Measurements from ENCODE around the gene CST3. TPM values are rescaled to one million over a fixed set of nuclear protein-coding genes. Genes with fewer than 3 reads are reported as not detected.

The CST3 gene
- total RNA-seq, 1 donor from 2014 or later, result not detected

DNA sequence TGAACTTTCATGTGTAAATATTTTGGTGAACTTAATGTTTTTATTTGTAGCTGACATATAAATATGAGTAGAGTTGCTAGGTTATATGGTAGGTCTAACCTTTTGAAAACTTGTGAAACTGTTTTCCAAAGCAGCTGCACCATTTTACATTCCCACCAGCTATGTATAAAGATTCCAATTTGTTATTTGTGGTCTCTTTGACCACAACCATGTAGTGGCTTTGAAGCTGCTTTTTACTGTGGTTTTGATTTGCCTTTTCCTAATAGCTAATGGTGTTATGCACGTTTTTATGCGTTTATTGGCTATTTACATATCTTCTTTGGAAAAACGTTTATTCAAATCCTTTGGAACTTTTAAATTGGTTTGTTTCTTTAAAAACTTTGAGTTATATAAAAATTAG lies 10.3 kb downstream of the CST3 start:
- Mint-ChIP-seq H3K27me3 (peaks cover 5% of the 10 kb centered on the region), H3K4me1 (peaks cover 6% of the 10 kb centered on the region), H3K4me3 (no peak overlapping the region), H3K36me3 (ENCODE audit: low read depth) (no peaks in the 10 kb centered on the region), H3K9me3 (no peaks in the 10 kb centered on the region), H3K27ac (no peak overlapping the region)
- no peak for TF ChIP-seq CTCF (IDR thresholded peaks at IDR 0.05)
- ATAC-seq (ENCODE audit: low read depth) (no peak), DNase-seq (no peak)
- ChIA-PET POLR2A (no interaction called here), CTCF (no interaction called here)
- intact Hi-C loops (cut with micrococcal nuclease), result no loop called here

DNA sequence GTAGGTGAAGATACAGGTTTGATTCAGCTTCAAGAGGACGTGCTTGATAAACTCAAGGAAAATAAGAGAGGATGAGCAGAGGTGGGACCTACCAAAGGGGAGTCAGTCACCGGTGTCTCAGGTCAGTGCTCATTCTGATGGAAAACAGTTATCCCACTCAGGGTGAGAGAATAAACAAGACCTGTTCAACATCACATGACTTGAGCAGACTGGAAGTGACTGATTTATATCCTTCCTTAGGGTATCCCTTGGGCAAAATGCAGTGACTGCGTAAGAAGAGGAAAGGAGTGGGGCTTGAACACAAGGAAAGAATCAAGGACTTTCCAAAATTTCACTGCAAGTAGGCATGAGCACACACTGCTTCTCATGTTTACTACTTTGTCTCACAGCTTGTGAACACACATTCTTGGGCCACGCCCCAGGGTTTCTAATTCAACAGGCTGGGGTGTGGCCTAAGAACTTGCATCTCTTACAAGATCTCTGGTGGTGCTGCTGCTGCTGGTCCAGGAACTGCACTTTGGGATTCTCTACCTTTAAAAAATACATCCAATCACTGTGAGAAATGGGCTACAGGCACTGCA lies 11.6 kb downstream of the CST3 start:
- intact Hi-C loops (cut with micrococcal nuclease), result no loop called here
- ChIA-PET CTCF (no interaction called here), POLR2A (no interaction called here)
- ATAC-seq (ENCODE audit: low read depth), result no peak
- no peak overlapping the region for H3K4me3 Mint-ChIP-seq
- H3K27me3 Mint-ChIP-seq, result peaks cover 10% of the 10 kb centered on the region
- no peaks in the 10 kb centered on the region for H3K9me3 Mint-ChIP-seq
- H3K4me1 Mint-ChIP-seq, result peaks cover 6% of the 10 kb centered on the region
- TF ChIP-seq CTCF (IDR thresholded peaks at IDR 0.05), result no peak
- no peak overlapping the region for H3K27ac Mint-ChIP-seq
- H3K36me3 Mint-ChIP-seq (ENCODE audit: low read depth), result no peaks in the 10 kb centered on the region
- no peak for DNase-seq

- Mint-ChIP-seq H3K36me3 (ENCODE audit: low read depth) (no peaks in the 10 kb centered on the region), H3K27me3 (peaks cover 9% of the 10 kb centered on the region), H3K9me3 (no peaks in the 10 kb centered on the region), H3K27ac (no peak overlapping the region), H3K4me3 (no peak overlapping the region), H3K4me1 (peaks cover 6% of the 10 kb centered on the region)
- ChIA-PET POLR2A (no interaction called here), CTCF (no interaction called here)
- DNase-seq, result no peak
- no peak for TF ChIP-seq CTCF (IDR thresholded peaks at IDR 0.05)
- intact Hi-C loops (cut with micrococcal nuclease), result no loop called here
- ATAC-seq (ENCODE audit: low read depth), result no peak
These were observed 12.4 kb downstream of the CST3 start for GRCh38 chr20:23625236-23625964.

GRCh38 chr20:23624324-23624691 lies 13.4 kb downstream of the CST3 start:
- no peaks in the 10 kb centered on the region for H3K9me3 Mint-ChIP-seq
- intact Hi-C loops (cut with micrococcal nuclease), result no loop called here
- ChIA-PET CTCF (no interaction called here), POLR2A (no interaction called here)
- TF ChIP-seq CTCF (IDR thresholded peaks at IDR 0.05), result no peak
- ATAC-seq (ENCODE audit: low read depth) (no peak), DNase-seq (no peak)
- no peaks in the 10 kb centered on the region for H3K36me3 Mint-ChIP-seq (ENCODE audit: low read depth)
- peaks cover 6% of the 10 kb centered on the region for H3K4me1 Mint-ChIP-seq
- no peak overlapping the region for H3K27ac Mint-ChIP-seq
- H3K27me3 Mint-ChIP-seq, result peaks cover 6% of the 10 kb centered on the region
- no peak overlapping the region for H3K4me3 Mint-ChIP-seq

GRCh38 chr20:23623666-23624323 lies 14.0 kb downstream of the CST3 start:
- ChIA-PET POLR2A (no interaction called here), CTCF (no interaction called here)
- ATAC-seq (ENCODE audit: low read depth), result no peak
- Mint-ChIP-seq H3K4me3 (no peak overlapping the region), H3K4me1 (peaks cover 6% of the 10 kb centered on the region), H3K27me3 (peaks cover 6% of the 10 kb centered on the region), H3K36me3 (ENCODE audit: low read depth) (no peaks in the 10 kb centered on the region), H3K9me3 (no peaks in the 10 kb centered on the region), H3K27ac (no peak overlapping the region)
- intact Hi-C loops (cut with micrococcal nuclease), result no loop called here
- DNase-seq, result no peak
- TF ChIP-seq CTCF (IDR thresholded peaks at IDR 0.05), result no peak
